Right atrium auricular region (tissue), 2 donors: ENCODE measurements around the gene ILK. TPM values are rescaled to one million over a fixed set of nuclear protein-coding genes. Genes with fewer than 3 reads are reported as not detected.

Experiments used
- DNase-seq: peaks from one replicate; pipeline ENCODE4 v3.0.0-alpha.2; 2019; ENCODE audit warnings: low spot score
- H3K27ac ChIP-seq, 2 donors: fragments of 200-600 bp; sonication (generic); 1 replicate in 1 of 2; 2 replicates in 1 of 2; pipeline ENCODE4 v1.5.1; 2016 to 2019
- H3K27me3 ChIP-seq, 2 donors: fragments of 200-600 bp; sonication (generic); one replicate each; pipeline versions ENCODE4 v1.5.1 to v1.6.0; 2017 to 2019
- H3K36me3 ChIP-seq: fragments of 200-600 bp; sonication (generic); one replicate; pipeline ENCODE4 v1.5.1; 2016
- H3K4me1 ChIP-seq, 2 donors: fragments of 200-600 bp; sonication (generic); one replicate each; pipeline versions ENCODE4 v1.5.1 to v1.6.0; 2017 to 2019
- H3K4me3 ChIP-seq, 2 donors: fragments of 200-600 bp; sonication (generic); 1 replicate in 1 of 2; 2 replicates in 1 of 2; pipeline ENCODE4 v1.5.1; 2017 to 2019; ENCODE audit warnings: mild to moderate bottlenecking in 1 of 2, moderate library complexity in 1 of 2
- H3K9me3 ChIP-seq, 2 donors: fragments of 200-600 bp; sonication (generic); one replicate each; pipeline ENCODE4 v1.5.1; 2019
- total RNA-seq, 2 donors: library from RNA; depleted of rRNA; stranded (reverse); fragments of >200 nt; gene quantifications; one replicate each; pipeline ENCODE4 v1.1.0, GENCODE V29; 2016
- TF ChIP-seq, protein P1 (sequence below), 2 donors: fragments of 200-600 bp; sonication (generic); IDR thresholded peaks; one replicate each; pipeline ENCODE4 v1.5.1; 2019; ENCODE audit warnings: antibody characterized with exemption in 2 of 2

ILK gene
- total RNA-seq, 2 donors from 2014 or later: 142 to 193 TPM

DNA sequence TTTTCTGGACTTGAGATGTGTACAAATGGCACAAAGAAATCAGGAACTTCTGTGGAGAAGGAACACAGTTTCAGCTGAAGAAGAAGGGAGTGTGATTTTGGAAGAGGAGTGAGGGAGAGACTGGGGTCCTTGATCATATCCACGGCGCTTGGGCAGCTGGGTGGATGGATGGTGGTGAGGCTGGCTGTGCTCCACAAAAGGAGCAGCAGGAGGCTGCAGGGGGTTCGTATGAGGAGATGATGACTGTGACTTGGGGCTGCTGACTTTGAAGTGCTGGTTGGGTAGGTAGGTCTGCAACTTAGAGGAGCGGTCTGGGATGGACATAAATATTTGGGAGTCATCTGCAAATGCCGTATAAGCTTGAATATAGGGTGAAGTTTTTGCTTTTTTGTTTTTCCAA lies 53.4 kb downstream of the ILK start:
- no peaks in the 10 kb centered on the region for H3K9me3 ChIP-seq
- H3K27me3 ChIP-seq: no peaks in the 10 kb centered on the region
- H3K27ac ChIP-seq: peak overlapping the region in 1 of 2 donors; percentile 79
- H3K4me1 ChIP-seq: peaks cover 0 to 20% of the 10 kb centered on the region in 2 donors
- TF ChIP-seq, protein P1, sequence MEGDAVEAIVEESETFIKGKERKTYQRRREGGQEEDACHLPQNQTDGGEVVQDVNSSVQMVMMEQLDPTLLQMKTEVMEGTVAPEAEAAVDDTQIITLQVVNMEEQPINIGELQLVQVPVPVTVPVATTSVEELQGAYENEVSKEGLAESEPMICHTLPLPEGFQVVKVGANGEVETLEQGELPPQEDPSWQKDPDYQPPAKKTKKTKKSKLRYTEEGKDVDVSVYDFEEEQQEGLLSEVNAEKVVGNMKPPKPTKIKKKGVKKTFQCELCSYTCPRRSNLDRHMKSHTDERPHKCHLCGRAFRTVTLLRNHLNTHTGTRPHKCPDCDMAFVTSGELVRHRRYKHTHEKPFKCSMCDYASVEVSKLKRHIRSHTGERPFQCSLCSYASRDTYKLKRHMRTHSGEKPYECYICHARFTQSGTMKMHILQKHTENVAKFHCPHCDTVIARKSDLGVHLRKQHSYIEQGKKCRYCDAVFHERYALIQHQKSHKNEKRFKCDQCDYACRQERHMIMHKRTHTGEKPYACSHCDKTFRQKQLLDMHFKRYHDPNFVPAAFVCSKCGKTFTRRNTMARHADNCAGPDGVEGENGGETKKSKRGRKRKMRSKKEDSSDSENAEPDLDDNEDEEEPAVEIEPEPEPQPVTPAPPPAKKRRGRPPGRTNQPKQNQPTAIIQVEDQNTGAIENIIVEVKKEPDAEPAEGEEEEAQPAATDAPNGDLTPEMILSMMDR (IDR thresholded peaks at IDR 0.05): no peak
- H3K4me3 ChIP-seq: no peak overlapping the region
- H3K36me3 ChIP-seq: no peaks in the 10 kb centered on the region
- no peak for DNase-seq

DNA sequence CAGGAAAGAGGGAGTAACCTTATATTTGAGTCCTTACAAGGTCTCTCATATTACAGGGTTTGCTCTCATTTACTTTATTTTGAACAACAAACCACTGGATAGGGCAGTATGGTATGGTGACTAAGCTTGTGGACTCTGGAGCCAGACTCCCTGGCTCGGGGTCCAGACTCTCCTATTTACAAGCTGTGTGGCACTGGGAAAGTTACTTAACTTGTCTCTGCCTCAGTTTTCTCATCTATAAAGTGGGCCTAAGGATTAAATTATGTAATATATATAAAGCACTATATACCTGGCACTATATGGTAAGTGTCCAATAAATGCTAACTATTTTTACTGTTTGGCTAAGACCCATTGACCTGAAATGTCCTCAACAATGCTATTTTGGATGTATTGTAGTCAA lies 53.8 kb downstream of the ILK start:
- DNase-seq: no peak
- TF ChIP-seq, protein P1 (IDR thresholded peaks at IDR 0.05): no peak
- no peaks in the 10 kb centered on the region for H3K9me3 ChIP-seq
- peaks cover 0 to 20% of the 10 kb centered on the region in 2 donors for H3K4me1 ChIP-seq
- H3K4me3 ChIP-seq: no peak overlapping the region
- H3K27me3 ChIP-seq: no peaks in the 10 kb centered on the region
- no peaks in the 10 kb centered on the region for H3K36me3 ChIP-seq
- no peak overlapping the region for H3K27ac ChIP-seq

DNA sequence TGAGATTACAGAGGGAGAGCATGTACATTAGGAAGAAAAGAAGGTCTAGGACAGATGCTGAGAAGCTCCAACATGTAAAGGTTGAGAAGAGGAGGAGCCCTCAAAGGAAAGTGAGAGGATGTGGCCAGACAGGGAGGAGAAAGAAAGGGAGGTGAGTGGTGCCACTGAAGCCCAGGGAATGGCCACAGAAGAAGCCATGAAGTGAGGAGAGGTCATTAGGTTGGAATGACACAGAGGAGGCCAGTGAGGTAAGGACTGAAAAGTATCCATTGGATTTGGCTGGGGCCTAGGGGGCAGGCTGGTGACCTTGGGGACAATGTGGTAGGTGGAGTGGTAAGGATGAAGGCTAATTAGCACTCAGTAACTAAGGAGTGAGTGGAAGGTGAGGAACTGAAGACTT lies 55.1 kb downstream of the ILK start:
- Histone ChIP-seq H3K27ac (no peak overlapping the region), H3K4me1 (peaks cover 0 to 21% of the 10 kb centered on the region in 2 donors), H3K27me3 (no peaks in the 10 kb centered on the region), H3K9me3 (no peaks in the 10 kb centered on the region), H3K4me3 (no peak overlapping the region), H3K36me3 (no peaks in the 10 kb centered on the region)
- no peak for DNase-seq
- TF ChIP-seq, protein P1 (IDR thresholded peaks at IDR 0.05): no peak

Other genes with a start within 250 kb of the ILK start
- gene SMPD1, start 213.3 kb upstream of the ILK start, total RNA-seq: 10 to 100 TPM; 44.5 to 71.7 TPM
- gene APBB1, start 184.7 kb upstream of the ILK start, total RNA-seq: 10 to 100 TPM; 79.8 to 80.9 TPM
- gene HPX, start 162.8 kb upstream of the ILK start, total RNA-seq: under 1 TPM in 1 of 2 donors, not detected in 1; 0.20 TPM
- gene TRIM3, start 129.8 kb upstream of the ILK start, total RNA-seq: 10 to 100 TPM in 1 of 2 donors, 1 to 10 TPM in 1; 7.1 to 19.5 TPM
- gene ARFIP2, start 122.4 kb upstream of the ILK start, total RNA-seq: 10 to 100 TPM; 19.2 to 34.1 TPM
- gene TIMM10B, start 122.3 kb upstream of the ILK start, total RNA-seq: 10 to 100 TPM; 19.8 to 22.6 TPM
- 1 to 10 TPM; 4.4 to 4.8 TPM for gene DNHD1, start 106.5 kb upstream of the ILK start, total RNA-seq
- 10 to 100 TPM in 1 of 2 donors, 1 to 10 TPM in 1; 9.7 to 12.2 TPM for gene RRP8, start 158 bp upstream of the ILK start, total RNA-seq
- 10 to 100 TPM; 26.6 to 54.0 TPM for gene TAF10, start 8.4 kb downstream of the ILK start, total RNA-seq
- 10 to 100 TPM; 48.8 to 83.1 TPM for gene TPP1, start 15.6 kb downstream of the ILK start, total RNA-seq
- 10 to 100 TPM in 1 of 2 donors, 1 to 10 TPM in 1; 9.3 to 23.0 TPM for gene DCHS1, start 52.0 kb downstream of the ILK start, total RNA-seq
- gene MRPL17, start 79.6 kb downstream of the ILK start, total RNA-seq: 10 to 100 TPM; 30.8 to 97.8 TPM
- not detected for gene OR2AG2, start 168.2 kb downstream of the ILK start, total RNA-seq
- not detected for gene OR2AG1, start 179.2 kb downstream of the ILK start, total RNA-seq
- gene OR6A2, start 195.9 kb downstream of the ILK start, total RNA-seq: not detected
- gene OR10A5, start 241.9 kb downstream of the ILK start, total RNA-seq: not detected